ENCODE data around the gene BCL2L13. TPM values are rescaled to one million over a fixed set of nuclear protein-coding genes. Genes with fewer than 3 reads are reported as not detected.

BCL2L13 gene
- total RNA-seq, 2 experiments from 2014 or later, result 8.1 to 10.0 TPM

DNA sequence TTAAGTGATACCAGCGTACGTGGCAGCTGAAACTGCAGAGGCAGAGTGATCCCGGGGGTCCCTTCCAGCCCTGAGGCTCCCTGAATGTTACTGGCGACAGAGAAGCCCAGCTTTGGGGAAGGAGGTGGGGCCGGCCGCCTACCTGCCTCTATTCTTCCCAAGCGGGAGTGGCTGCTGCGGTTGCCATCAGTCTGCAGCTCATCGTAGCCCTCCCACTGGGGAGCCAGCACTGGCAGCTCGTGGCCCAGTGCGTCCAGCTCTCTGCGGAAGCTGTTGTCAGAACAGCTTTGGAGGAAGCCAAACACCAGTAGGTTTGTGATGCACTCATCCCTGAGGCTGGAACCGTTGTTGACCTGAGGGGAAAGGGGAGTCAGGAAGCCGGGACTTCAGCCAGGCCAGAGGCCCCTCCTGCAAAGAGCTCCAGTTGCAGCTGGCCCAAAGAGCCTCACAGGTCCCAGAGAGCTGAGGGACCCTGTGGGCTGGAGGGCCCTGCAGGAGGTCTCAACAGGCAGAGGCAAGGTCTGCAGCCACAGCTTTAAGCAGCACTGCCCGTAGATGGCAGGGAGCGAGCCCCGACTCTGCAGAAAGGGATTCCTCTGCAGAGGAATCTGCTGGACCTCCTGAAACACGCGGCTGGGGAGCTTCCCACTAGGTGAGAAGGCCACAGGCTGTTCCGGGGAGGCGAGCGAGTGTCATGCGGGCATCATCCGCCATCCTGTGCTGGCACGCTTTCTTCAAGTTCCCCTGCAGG, 105.3 kb downstream of the BCL2L13 start:
- DNase-seq, result no peak
- Mint-ChIP-seq H3K4me1 (ENCODE audit: low read depth) (peaks cover 7% of the 10 kb centered on the region), H3K27ac (no peak overlapping the region), H3K9me3 (no peaks in the 10 kb centered on the region), H3K36me3 (ENCODE audit: low read depth) (peaks cover 40% of the 10 kb centered on the region), H3K27me3 (no peaks in the 10 kb centered on the region), H3K4me3 (no peak overlapping the region)
- Histone ChIP-seq H3K4me3 (ENCODE audit: low read length) (no peak overlapping the region), H3K27ac (ENCODE audit: low read depth in 1 of 2, low read length in 2 of 2) (no peak overlapping the region), H3K9me3 (ENCODE audit: control insufficient read depth in 1 of 2, insufficient read depth in 1 of 2, low read length in 2 of 2) (peaks cover 0 to 2% of the 10 kb centered on the region in 2 experiments), H3K27me3 (ENCODE audit: control insufficient read depth in 1 of 2, insufficient read depth in 2 of 2, low read length in 2 of 2) (no peaks in the 10 kb centered on the region), H3K36me3 (ENCODE audit: insufficient read depth, low read length) (peaks cover 40% of the 10 kb centered on the region), H3K4me1 (ENCODE audit: insufficient read depth, low read length) (peaks cover 8% of the 10 kb centered on the region)
- ATAC-seq (ENCODE audit: poor library complexity), result no peak
- POLR2A ChIA-PET, result interaction anchor here (0.9 to 1.2 kb wide), 2 partner anchors 332 to 334 kb away, joined by 3 to 4 read pairs; partner anchors contain the start of gene PEX26
- no peak for TF ChIP-seq CTCF (IDR thresholded peaks at IDR 0.05)
- CTCF ChIA-PET, result interaction anchor here (0.6 to 2.5 kb wide), 4 partner anchors 16 to 332 kb away, joined by 3 to 45 read pairs (median 3); no protein-coding TSS in a partner anchor
- intact Hi-C loops (cut with DNase I, micrococcal nuclease), result loop anchor here in 1 of 2 experiments (5.0 kb wide), 1 partner anchor 333 kb away; the partner anchor contains the start of gene PEX26

DNA sequence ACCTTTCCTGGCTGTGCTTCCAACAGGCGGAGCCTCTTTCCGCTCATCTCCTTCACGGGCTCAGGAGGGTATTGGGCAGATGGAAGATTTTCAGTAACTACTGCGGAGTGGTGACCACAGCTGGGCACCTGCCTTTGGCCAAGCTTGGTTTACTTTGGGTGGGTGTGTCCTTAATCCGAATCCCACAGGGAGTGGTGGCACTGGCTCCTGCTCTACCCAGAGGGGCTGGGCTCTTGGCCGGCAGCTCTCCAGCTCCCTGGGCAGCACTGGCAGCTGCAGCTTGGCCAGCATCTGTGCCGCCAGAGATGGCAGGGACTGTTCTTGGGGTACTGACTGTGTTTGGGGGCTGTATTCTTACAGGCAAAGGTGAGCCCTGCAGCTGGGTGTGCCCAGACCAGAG, 105.9 kb downstream of the BCL2L13 start:
- peaks cover 37% of the 10 kb centered on the region for H3K36me3 ChIP-seq (ENCODE audit: insufficient read depth, low read length)
- CTCF ChIA-PET, result interaction anchor here (0.6 to 1.5 kb wide), 2 partner anchors 15 to 332 kb away, joined by 3 read pairs; no protein-coding TSS in a partner anchor
- Mint-ChIP-seq H3K9me3 (no peaks in the 10 kb centered on the region), H3K4me3 (no peak overlapping the region), H3K36me3 (ENCODE audit: low read depth) (peaks cover 38% of the 10 kb centered on the region), H3K4me1 (ENCODE audit: low read depth) (peaks cover 7% of the 10 kb centered on the region), H3K27ac (peak overlapping the region; percentile 33), H3K27me3 (no peaks in the 10 kb centered on the region)
- ATAC-seq (ENCODE audit: poor library complexity) (no peak), DNase-seq (no peak)
- intact Hi-C loops (cut with DNase I, micrococcal nuclease), result loop anchor here in 1 of 2 experiments (5.0 kb wide), 1 partner anchor 333 kb away; the partner anchor contains the start of gene PEX26
- no peak overlapping the region for H3K4me3 ChIP-seq (ENCODE audit: low read length)
- peaks cover 0 to 6% of the 10 kb centered on the region in 2 experiments for H3K9me3 ChIP-seq (ENCODE audit: control insufficient read depth in 1 of 2, insufficient read depth in 1 of 2, low read length in 2 of 2)
- H3K27me3 ChIP-seq (ENCODE audit: control insufficient read depth in 1 of 2, insufficient read depth in 2 of 2, low read length in 2 of 2), result no peaks in the 10 kb centered on the region
- H3K4me1 ChIP-seq (ENCODE audit: insufficient read depth, low read length), result peaks cover 8% of the 10 kb centered on the region
- POLR2A ChIA-PET, result no interaction called here
- TF ChIP-seq CTCF (IDR thresholded peaks at IDR 0.05), result no peak
- no peak overlapping the region for H3K27ac ChIP-seq (ENCODE audit: low read depth in 1 of 2, low read length in 2 of 2)

DNA sequence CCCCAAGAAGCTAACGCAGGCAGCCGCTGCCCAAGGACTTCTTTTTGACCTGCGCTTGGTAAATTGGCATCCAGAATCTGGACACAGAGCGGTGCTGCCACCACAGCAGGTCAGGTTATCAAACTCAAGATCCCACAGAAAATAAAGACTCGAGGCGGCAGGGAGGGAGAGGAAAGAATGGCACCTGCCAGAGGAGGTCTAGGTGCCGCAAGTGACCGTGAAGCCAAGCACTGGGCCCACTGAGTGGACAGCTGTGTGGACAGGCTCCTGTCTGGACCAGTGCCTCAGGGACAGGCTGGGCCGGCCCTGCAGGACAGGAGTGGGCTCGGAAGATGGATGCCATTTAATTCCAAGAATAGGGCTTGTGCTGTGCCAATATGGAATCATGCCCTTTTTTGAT, 108.4 kb downstream of the BCL2L13 start:
- DNase-seq, result no peak
- no peak overlapping the region for H3K27ac Mint-ChIP-seq
- ATAC-seq (ENCODE audit: poor library complexity), result no peak
- H3K36me3 Mint-ChIP-seq (ENCODE audit: low read depth), result peaks cover 22% of the 10 kb centered on the region
- no peak overlapping the region for H3K4me3 ChIP-seq (ENCODE audit: low read length)
- H3K9me3 Mint-ChIP-seq, result no peaks in the 10 kb centered on the region
- peaks cover 0 to 10% of the 10 kb centered on the region in 2 experiments for H3K9me3 ChIP-seq (ENCODE audit: control insufficient read depth in 1 of 2, insufficient read depth in 1 of 2, low read length in 2 of 2)
- H3K27me3 Mint-ChIP-seq, result no peaks in the 10 kb centered on the region
- no peak overlapping the region for H3K27ac ChIP-seq (ENCODE audit: low read depth in 1 of 2, low read length in 2 of 2)
- no peaks in the 10 kb centered on the region for H3K27me3 ChIP-seq (ENCODE audit: control insufficient read depth in 1 of 2, insufficient read depth in 2 of 2, low read length in 2 of 2)
- H3K36me3 ChIP-seq (ENCODE audit: insufficient read depth, low read length), result peaks cover 34% of the 10 kb centered on the region
- no peak overlapping the region for H3K4me3 Mint-ChIP-seq
- intact Hi-C loops (cut with DNase I, micrococcal nuclease), result no loop called here
- peaks cover 8% of the 10 kb centered on the region for H3K4me1 ChIP-seq (ENCODE audit: insufficient read depth, low read length)
- CTCF ChIA-PET, result interaction anchor here (1.9 kb wide), 1 partner anchor 38 kb away, joined by 6 read pairs; no protein-coding TSS in a partner anchor
- TF ChIP-seq CTCF (IDR thresholded peaks at IDR 0.05), result no peak
- POLR2A ChIA-PET, result no interaction called here
- H3K4me1 Mint-ChIP-seq (ENCODE audit: low read depth), result peaks cover 7% of the 10 kb centered on the region

All from CD4-positive, alpha-beta T cell (primary cell).